HCT116 (cell line): ENCODE data around the gene WBP1. TPM values are rescaled to one million over a fixed set of nuclear protein-coding genes. Genes with fewer than 3 reads are reported as not detected.

Source experiments
- ATAC-seq: fragments of 200-7000 bp; cut with Tn5 transposase; 2 replicates; pipeline ENCODE4 v1.9.1; 2020; ENCODE audit warnings: mild to moderate bottlenecking, moderate library complexity
- BruUV-seq: library from RNA; stranded (reverse); fragments of 400-500 nt; replicated peaks from 2 replicates; lab custom pipeline; 2021; lab: Mats Ljungman, UMichigan
- CTCF ChIA-PET: fragments of 300-600 bp; sonication (Branson Sonifier 250); formaldehyde crosslinking; loops from one replicate; lab custom pipeline; 2021; ENCODE audit warnings: antibody characterized with exemption; lab: Charles Lee
- POLR2A ChIA-PET: fragments of 300-600, 350-600 bp; sonication (Branson Sonifier 250); formaldehyde crosslinking; loops from one replicate; lab custom pipeline; 2021; ENCODE audit warnings: antibody characterized with exemption; lab: Charles Lee
- RAD21 ChIA-PET, 2 experiments: fragments of 300-600 bp; sonication (Branson Sonifier 250); formaldehyde crosslinking; loops; one replicate each; lab custom pipeline; 2023; ENCODE audit warnings: low total read pairs in 2 of 2; ENCODE audit not compliant: uncharacterized antibody in 2 of 2, unreplicated experiment in 2 of 2, low non-redundant PET in 1 of 2; lab: Charles Lee
- DNase-seq: peaks from one replicate; pipeline ENCODE4 v3.0.0-alpha.2; 2010; ENCODE audit warnings: low read depth, low spot score
- H2AFZ ChIP-seq: fragments of 200-600 bp; shearing (Covaris generic), sonication (generic); 2 replicates; pipeline ENCODE4 v1.6.1; 2017; ENCODE audit warnings: low read depth, mixed run types, mixed read lengths, antibody characterized with exemption, low read length; ENCODE audit not compliant: poor library complexity, severe bottlenecking
- H3K27ac ChIP-seq: 2 replicates; pipeline ENCODE4 v1.5.1; 2012; ENCODE audit warnings: low read depth, low read length
- H3K27me3 ChIP-seq: fragments of 200-600 bp; sonication (generic); 2 replicates; pipeline ENCODE4 v1.6.1; 2016; ENCODE audit warnings: mixed run types, low read length, mixed read lengths; ENCODE audit not compliant: insufficient read depth
- H3K36me3 ChIP-seq, 2 experiments: fragments of 200-500 bp in 1 of 2; fragments of 200-600 bp in 1 of 2; sonication (Bioruptor generic) in 1 of 2; sonication (generic) in 1 of 2; 2 replicates each; pipeline versions ENCODE4 v1.5.1 to v1.6.1; 2014 to 2016; ENCODE audit warnings: low read length in 2 of 2, inconsistent platforms in 1 of 2, mixed read lengths in 1 of 2, mixed run types in 1 of 2; ENCODE audit not compliant: insufficient read depth in 2 of 2, control insufficient read depth in 1 of 2
- H3K4me1 ChIP-seq, 2 experiments: fragments of 200-600 bp in 1 of 2; sonication (generic) in 1 of 2; 2 replicates each; pipeline versions ENCODE4 v1.5.1 to v1.6.1; 2012 to 2017; ENCODE audit warnings: low read length in 2 of 2, inconsistent platforms in 1 of 2, mild to moderate bottlenecking in 1 of 2, mixed read lengths in 1 of 2, mixed run types in 1 of 2, moderate library complexity in 1 of 2; ENCODE audit not compliant: insufficient read depth in 2 of 2, control insufficient read depth in 1 of 2
- H3K4me2 ChIP-seq: fragments of 200-600 bp; sonication (generic); 2 replicates; pipeline ENCODE4 v1.6.1; 2017; ENCODE audit warnings: mixed run types, low read length, mixed read lengths
- H3K4me3 ChIP-seq, 2 experiments: fragments of 200-600 bp in 1 of 2; sonication (generic) in 1 of 2; replicated peaks in 1 of 2; 2 replicates each; pipeline ENCODE4 v1.5.1; 2011 to 2016; ENCODE audit warnings: low read length in 2 of 2, control low read depth in 1 of 2, low read depth in 1 of 2, mild to moderate bottlenecking in 1 of 2, mixed read lengths in 1 of 2, mixed run types in 1 of 2
- H3K79me2 ChIP-seq: fragments of 200-600 bp; sonication (generic); 2 replicates; pipeline ENCODE4 v1.6.1; 2017; ENCODE audit warnings: mild to moderate bottlenecking, mixed run types, low read length, moderate library complexity, mixed read lengths; ENCODE audit not compliant: insufficient read depth
- H3K9ac ChIP-seq: fragments of 200-600 bp; sonication (generic); 2 replicates; pipeline ENCODE4 v1.6.1; 2016; ENCODE audit warnings: low read length, mixed read lengths
- H3K9me2 ChIP-seq: fragments of 200-600 bp; sonication (generic), shearing (Covaris generic); 2 replicates; pipeline ENCODE4 v1.6.1; 2017; ENCODE audit warnings: mixed run types, mild to moderate bottlenecking, moderate library complexity; ENCODE audit not compliant: insufficient read depth
- H3K9me3 ChIP-seq, 2 experiments: fragments of 200-500 bp in 1 of 2; fragments of 200-600 bp in 1 of 2; sonication (Bioruptor generic) in 1 of 2; sonication (generic) in 1 of 2; 2 replicates each; pipeline ENCODE4 v1.6.1; 2014 to 2017; ENCODE audit warnings: low read length in 2 of 2, mixed read lengths in 2 of 2, inconsistent platforms in 1 of 2, low read depth in 1 of 2, mild to moderate bottlenecking in 1 of 2, mixed run types in 1 of 2, moderate library complexity in 1 of 2; ENCODE audit not compliant: control insufficient read depth in 1 of 2, insufficient read depth in 1 of 2
- H4K20me1 ChIP-seq: fragments of 200-600 bp; sonication (generic), shearing (Covaris generic); 2 replicates; pipeline ENCODE4 v1.6.1; 2017; ENCODE audit warnings: mixed run types, mild to moderate bottlenecking, moderate library complexity; ENCODE audit not compliant: insufficient read depth
- ATF3 ChIP-seq: IDR thresholded peaks from 2 replicates; pipeline ENCODE4 v1.6.1; 2012
- CBX3 ChIP-seq: IDR thresholded peaks from 2 replicates; pipeline ENCODE4 v1.6.1; 2012; ENCODE audit warnings: low read depth
- CEBPB ChIP-seq: IDR thresholded peaks from 2 replicates; pipeline ENCODE4 v1.6.1; 2012; ENCODE audit warnings: low read depth
- CTCF ChIP-seq, 3 experiments: fragments of 200-600 bp in 1 of 3; sonication (generic) in 1 of 3; IDR thresholded peaks in 2 of 3; conservative IDR thresholded peaks in 1 of 3; 2 replicates each; pipeline ENCODE4 v1.5.1; 2012 to 2017; ENCODE audit warnings: low read depth in 2 of 3, low read length in 2 of 3, antibody characterized with exemption in 1 of 3, borderline replicate concordance in 1 of 3, control low read depth in 1 of 3, mild to moderate bottlenecking in 1 of 3, mixed read lengths in 1 of 3, mixed run types in 1 of 3, moderate library complexity in 1 of 3; ENCODE audit not compliant: insufficient read depth in 1 of 3
- ELF1 ChIP-seq: IDR thresholded peaks from 2 replicates; pipeline ENCODE4 v1.6.1; 2012; ENCODE audit warnings: low read depth, borderline replicate concordance
- EZH2 ChIP-seq: fragments of 200-600 bp; sonication (generic); IDR thresholded peaks from 2 replicates; pipeline ENCODE4 v1.6.1; 2017; ENCODE audit warnings: antibody characterized with exemption, mixed run types
- EZH2phosphoT487 ChIP-seq: fragments of 200-600 bp; IDR thresholded peaks from 2 replicates; pipeline ENCODE4 v1.6.1; 2018; ENCODE audit warnings: antibody characterized with exemption, borderline replicate concordance
- FOSL1 ChIP-seq: IDR thresholded peaks from 2 replicates; pipeline ENCODE4 v1.6.1; 2012; ENCODE audit warnings: low read depth
- POLR2A ChIP-seq: IDR thresholded peaks from 2 replicates; pipeline ENCODE4 v1.7.0; 2011; ENCODE audit warnings: borderline replicate concordance; ENCODE audit not compliant: insufficient read depth, insufficient read length; ENCODE audit errors: extremely low read depth
- RAD21 ChIP-seq: IDR thresholded peaks from 2 replicates; pipeline ENCODE4 v1.6.1; 2012; ENCODE audit warnings: low read depth, mild to moderate bottlenecking
- SIN3A ChIP-seq: IDR thresholded peaks from 2 replicates; pipeline ENCODE4 v1.6.1; 2012; ENCODE audit warnings: low read depth
- SP1 ChIP-seq: IDR thresholded peaks from 2 replicates; pipeline ENCODE4 v1.6.1; 2012; ENCODE audit warnings: low read depth
- TCF7L2 ChIP-seq: IDR thresholded peaks from 2 replicates; pipeline ENCODE4 v1.7.0; 2011; ENCODE audit warnings: borderline replicate concordance, inconsistent platforms; ENCODE audit not compliant: insufficient read depth, insufficient read length; ENCODE audit errors: extremely low read depth
- YY1 ChIP-seq: IDR thresholded peaks from 2 replicates; pipeline ENCODE4 v1.6.1; 2011; ENCODE audit warnings: low read length, low read depth, moderate library complexity, mild to moderate bottlenecking; ENCODE audit not compliant: insufficient replicate concordance; ENCODE audit errors: extremely low read depth
- ZFX ChIP-seq: fragments of 450-650 bp; IDR thresholded peaks from 2 replicates; pipeline ENCODE4 v1.6.1; 2017
- intact Hi-C: fragments of 100-400 bp; cut with micrococcal nuclease; formaldehyde crosslinking; loops from 2 replicates; pipeline ENCODE4 v1.10.0; 2022
- total RNA-seq: library from RNA; stranded (reverse); gene quantifications from one replicate; pipeline ENCODE4 v1.2.1, GENCODE V29; 2021; ENCODE audit not compliant: unreplicated experiment

WBP1 gene
- total RNA-seq, 1 experiment from 2014 or later: 64.7 TPM

GRCh38 chr2:74429487-74430451 is 28.5 kb upstream of the WBP1 start:
- no TSS peak for BruUV-seq
- Histone ChIP-seq H3K27ac (no peak overlapping the region), H3K36me3 (peaks cover 43 to 59% of the 10 kb centered on the region in 2 experiments), H3K4me3 (no peak overlapping the region), H3K27me3 (no peaks in the 10 kb centered on the region), H4K20me1 (no peaks in the 10 kb centered on the region), H2AFZ (no peak overlapping the region), H3K79me2 (peaks cover 31% of the 10 kb centered on the region), H3K9ac (no peak overlapping the region)
- POLR2A ChIA-PET: interaction anchor here (1.8 kb wide), 1 partner anchor 11 kb away, joined by 7 read pairs; no protein-coding TSS in a partner anchor
- intact Hi-C loops: no loop called here
- TF ChIP-seq ELF1 (no peak), YY1 (no peak), FOSL1 (no peak), SP1 (no peak), CTCF (IDR thresholded peaks at IDR 0.05 in 2 of 3, conservative IDR thresholded peaks at IDR 0.05 in 1 of 3; ENCODE audit: borderline replicate concordance in 1 of 3, insufficient read depth in 1 of 3, low read depth in 2 of 3, low read length in 2 of 3) (no peak), SIN3A (no peak), TCF7L2 (no peak), CBX3 (no peak), EZH2phosphoT487 (no peak), EZH2 (no peak), RAD21 (no peak), ZFX (no peak), ATF3 (no peak), POLR2A (no peak), CEBPB (no peak)
- TF ChIP-seq, all 23 proteins: peak for 0
- no peak for DNase-seq
- RAD21 ChIA-PET: no interaction called here
- CTCF ChIA-PET: no interaction called here
- H3K4me2 ChIP-seq: no peak overlapping the region
- ATAC-seq: no peak
- H3K4me1 ChIP-seq: peaks cover 0 to 9% of the 10 kb centered on the region in 2 experiments; a peak in 2 of 4 replicates
- no peaks in the 10 kb centered on the region for H3K9me3 ChIP-seq
- H3K9me2 ChIP-seq: no peaks in the 10 kb centered on the region
